Measurements from ENCODE around the gene ANKH. TPM values are rescaled to one million over a fixed set of nuclear protein-coding genes. Genes with fewer than 3 reads are reported as not detected.

Gene ANKH
- total and polyA plus RNA-seq, 10 of the 15 experiments (the other 5 are each of a cell fraction or from before 2014, with no cell fraction given), result 2.1 to 43.9 (median 14.4) TPM

GRCh38 chr5:14687023-14687665 is 184.4 kb downstream of the ANKH start:
- ChIA-PET POLR2A (no interaction called here), RAD21 (ENCODE audit: unreplicated experiment) (interaction anchor here (2.5 kb wide), 1 partner anchor 316 kb away, joined by 10 read pairs; no protein-coding TSS in a partner anchor), SMC1A (ENCODE audit: uncharacterized antibody, unreplicated experiment) (interaction anchor here (0.8 to 4.4 kb wide), 4 partner anchors 11 to 40 kb away, joined by 3 to 27 read pairs (median 6); no protein-coding TSS in a partner anchor), CTCF (interaction anchor here (1.6 to 2.7 kb wide), 4 partner anchors 8 to 20 kb away, joined by 4 to 17 read pairs (median 10); no protein-coding TSS in a partner anchor)
- 73% methylated on average over 4 of the region's 4 CpGs for WGBS (ENCODE audit: insufficient coverage, insufficient replicate concordance, low lambda C conversion rate, missing lambda C conversion rate)
- Histone ChIP-seq H4K20me1 (ENCODE audit: control insufficient read depth, insufficient read depth) (no peaks in the 10 kb centered on the region), H3K27me3 (replicated peaks in 1 of 2; ENCODE audit: control insufficient read depth in 2 of 2, insufficient read depth in 2 of 2, low read length in 1 of 2) (no peaks in the 10 kb centered on the region), H3K4me2 (ENCODE audit: control insufficient read depth, insufficient read depth) (no peak overlapping the region), H3K79me2 (ENCODE audit: control insufficient read depth, insufficient read depth, low read length) (peaks cover 2% of the 10 kb centered on the region), H3K36me3 (ENCODE audit: control insufficient read depth in 2 of 2, insufficient read depth in 2 of 2, low read length in 1 of 2) (peaks cover 23 to 51% of the 10 kb centered on the region in 2 experiments), H2AFZ (ENCODE audit: control insufficient read depth, low read depth, low read length) (no peak overlapping the region), H3K4me1 (ENCODE audit: control insufficient read depth, insufficient read depth, low read length) (no peaks in the 10 kb centered on the region), H3K4me3 (no peak overlapping the region), H3K27ac (ENCODE audit: control insufficient read depth, insufficient read depth) (no peak overlapping the region), H3K9ac (ENCODE audit: control insufficient read depth, insufficient read depth, low read length) (no peak overlapping the region), H3K9me3 (replicated peaks; ENCODE audit: control insufficient read depth, insufficient read depth, low read length) (peaks cover 8% of the 10 kb centered on the region; the same call in 2 of the 3 replicates)
- BruUV-seq (replicated peaks), result no TSS peak
- in situ Hi-C loops (cut with MboI), result no loop called here
- ATAC-seq (no peak), DNase-seq (ENCODE audit: low read depth, low spot score) (no peak), FAIRE-seq (no peak)
- intact Hi-C loops (cut with micrococcal nuclease; ENCODE audit: unreplicated experiment), result no loop called here
- TF ChIP-seq STAT1 (conservative IDR thresholded peaks at IDR 0.05) (no peak), TAF1 (IDR thresholded peaks at IDR 0.05; ENCODE audit: borderline replicate concordance, low read depth, low read length) (no peak), NKRF (conservative IDR thresholded peaks at IDR 0.05) (no peak), ZNF622 (IDR thresholded peaks at IDR 0.05) (no peak), HDAC6 (IDR thresholded peaks at IDR 0.05; ENCODE audit: unreplicated experiment) (no peak), ATF7 (IDR thresholded peaks at IDR 0.05; ENCODE audit: low read depth) (no peak), TCF7 (IDR thresholded peaks at IDR 0.05; ENCODE audit: borderline replicate concordance) (no peak), PBX3 (IDR thresholded peaks at IDR 0.05; ENCODE audit: insufficient replicate concordance, low read depth, low read length) (no peak), SRF (IDR thresholded peaks at IDR 0.05; ENCODE audit: low read depth in 2 of 2, low read length in 2 of 2) (no peak), RUNX3 (IDR thresholded peaks at IDR 0.05; ENCODE audit: low read length) (no peak)
- TF ChIP-seq, protein P1, sequence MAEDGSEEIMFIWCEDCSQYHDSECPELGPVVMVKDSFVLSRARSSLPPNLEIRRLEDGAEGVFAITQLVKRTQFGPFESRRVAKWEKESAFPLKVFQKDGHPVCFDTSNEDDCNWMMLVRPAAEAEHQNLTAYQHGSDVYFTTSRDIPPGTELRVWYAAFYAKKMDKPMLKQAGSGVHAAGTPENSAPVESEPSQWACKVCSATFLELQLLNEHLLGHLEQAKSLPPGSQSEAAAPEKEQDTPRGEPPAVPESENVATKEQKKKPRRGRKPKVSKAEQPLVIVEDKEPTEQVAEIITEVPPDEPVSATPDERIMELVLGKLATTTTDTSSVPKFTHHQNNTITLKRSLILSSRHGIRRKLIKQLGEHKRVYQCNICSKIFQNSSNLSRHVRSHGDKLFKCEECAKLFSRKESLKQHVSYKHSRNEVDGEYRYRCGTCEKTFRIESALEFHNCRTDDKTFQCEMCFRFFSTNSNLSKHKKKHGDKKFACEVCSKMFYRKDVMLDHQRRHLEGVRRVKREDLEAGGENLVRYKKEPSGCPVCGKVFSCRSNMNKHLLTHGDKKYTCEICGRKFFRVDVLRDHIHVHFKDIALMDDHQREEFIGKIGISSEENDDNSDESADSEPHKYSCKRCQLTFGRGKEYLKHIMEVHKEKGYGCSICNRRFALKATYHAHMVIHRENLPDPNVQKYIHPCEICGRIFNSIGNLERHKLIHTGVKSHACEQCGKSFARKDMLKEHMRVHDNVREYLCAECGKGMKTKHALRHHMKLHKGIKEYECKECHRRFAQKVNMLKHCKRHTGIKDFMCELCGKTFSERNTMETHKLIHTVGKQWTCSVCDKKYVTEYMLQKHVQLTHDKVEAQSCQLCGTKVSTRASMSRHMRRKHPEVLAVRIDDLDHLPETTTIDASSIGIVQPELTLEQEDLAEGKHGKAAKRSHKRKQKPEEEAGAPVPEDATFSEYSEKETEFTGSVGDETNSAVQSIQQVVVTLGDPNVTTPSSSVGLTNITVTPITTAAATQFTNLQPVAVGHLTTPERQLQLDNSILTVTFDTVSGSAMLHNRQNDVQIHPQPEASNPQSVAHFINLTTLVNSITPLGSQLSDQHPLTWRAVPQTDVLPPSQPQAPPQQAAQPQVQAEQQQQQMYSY (CRISPR knock-in tag; IDR thresholded peaks at IDR 0.05), result no peak
- TF ChIP-seq, protein P2, sequence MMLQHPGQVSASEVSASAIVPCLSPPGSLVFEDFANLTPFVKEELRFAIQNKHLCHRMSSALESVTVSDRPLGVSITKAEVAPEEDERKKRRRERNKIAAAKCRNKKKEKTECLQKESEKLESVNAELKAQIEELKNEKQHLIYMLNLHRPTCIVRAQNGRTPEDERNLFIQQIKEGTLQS (IDR thresholded peaks at IDR 0.05; ENCODE audit: borderline replicate concordance, extremely low read depth, low read depth, low read length), result no peak
- TF ChIP-seq, protein P3, sequence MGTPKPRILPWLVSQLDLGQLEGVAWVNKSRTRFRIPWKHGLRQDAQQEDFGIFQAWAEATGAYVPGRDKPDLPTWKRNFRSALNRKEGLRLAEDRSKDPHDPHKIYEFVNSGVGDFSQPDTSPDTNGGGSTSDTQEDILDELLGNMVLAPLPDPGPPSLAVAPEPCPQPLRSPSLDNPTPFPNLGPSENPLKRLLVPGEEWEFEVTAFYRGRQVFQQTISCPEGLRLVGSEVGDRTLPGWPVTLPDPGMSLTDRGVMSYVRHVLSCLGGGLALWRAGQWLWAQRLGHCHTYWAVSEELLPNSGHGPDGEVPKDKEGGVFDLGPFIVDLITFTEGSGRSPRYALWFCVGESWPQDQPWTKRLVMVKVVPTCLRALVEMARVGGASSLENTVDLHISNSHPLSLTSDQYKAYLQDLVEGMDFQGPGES (IDR thresholded peaks at IDR 0.05), result no peak
- TF ChIP-seq, protein P4, sequence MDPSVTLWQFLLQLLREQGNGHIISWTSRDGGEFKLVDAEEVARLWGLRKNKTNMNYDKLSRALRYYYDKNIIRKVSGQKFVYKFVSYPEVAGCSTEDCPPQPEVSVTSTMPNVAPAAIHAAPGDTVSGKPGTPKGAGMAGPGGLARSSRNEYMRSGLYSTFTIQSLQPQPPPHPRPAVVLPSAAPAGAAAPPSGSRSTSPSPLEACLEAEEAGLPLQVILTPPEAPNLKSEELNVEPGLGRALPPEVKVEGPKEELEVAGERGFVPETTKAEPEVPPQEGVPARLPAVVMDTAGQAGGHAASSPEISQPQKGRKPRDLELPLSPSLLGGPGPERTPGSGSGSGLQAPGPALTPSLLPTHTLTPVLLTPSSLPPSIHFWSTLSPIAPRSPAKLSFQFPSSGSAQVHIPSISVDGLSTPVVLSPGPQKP (IDR thresholded peaks at IDR 0.05; ENCODE audit: low read depth, low read length), result no peak

Measured in GM12878 (cell line).